Measurements from ENCODE around the gene ZCCHC24.

The ZCCHC24 gene

DNA sequence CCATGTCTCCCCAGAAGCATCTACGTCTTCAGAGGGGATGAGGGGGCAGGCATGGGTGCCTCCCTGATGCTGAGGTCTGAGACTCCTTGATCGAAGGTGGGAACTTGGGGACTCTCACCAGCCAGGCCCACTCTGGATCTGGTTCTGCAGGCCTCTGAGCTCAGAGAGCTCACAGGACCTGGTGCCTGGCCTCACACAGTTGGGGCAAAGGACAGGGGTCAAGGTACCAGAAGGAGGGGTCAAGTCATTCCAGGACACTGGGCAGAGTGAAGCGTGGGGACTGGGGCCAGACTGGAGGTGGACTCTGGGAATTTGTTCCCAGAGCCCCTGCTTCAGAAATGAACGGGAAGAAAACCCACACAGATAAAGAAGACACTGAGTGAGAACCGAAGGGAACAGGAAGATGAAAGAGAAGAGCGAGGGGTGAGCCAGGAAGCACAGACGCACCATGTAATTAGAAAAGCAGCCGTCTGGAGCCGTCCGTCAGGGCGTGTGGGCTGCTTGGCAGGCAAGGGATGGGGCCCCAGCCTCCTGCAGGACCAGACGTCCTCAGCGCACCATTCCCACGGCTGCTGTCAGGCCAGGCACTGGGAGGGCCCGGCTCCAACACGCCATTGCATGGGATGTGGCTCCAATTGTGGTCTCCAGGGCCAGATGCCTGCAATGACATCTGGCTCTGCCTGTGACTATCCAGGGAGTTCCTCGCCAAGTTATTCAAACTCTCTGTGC is 47.7 kb downstream of the ZCCHC24 start:
- DNase-seq (ENCODE audit: low read depth) = no peak

DNA sequence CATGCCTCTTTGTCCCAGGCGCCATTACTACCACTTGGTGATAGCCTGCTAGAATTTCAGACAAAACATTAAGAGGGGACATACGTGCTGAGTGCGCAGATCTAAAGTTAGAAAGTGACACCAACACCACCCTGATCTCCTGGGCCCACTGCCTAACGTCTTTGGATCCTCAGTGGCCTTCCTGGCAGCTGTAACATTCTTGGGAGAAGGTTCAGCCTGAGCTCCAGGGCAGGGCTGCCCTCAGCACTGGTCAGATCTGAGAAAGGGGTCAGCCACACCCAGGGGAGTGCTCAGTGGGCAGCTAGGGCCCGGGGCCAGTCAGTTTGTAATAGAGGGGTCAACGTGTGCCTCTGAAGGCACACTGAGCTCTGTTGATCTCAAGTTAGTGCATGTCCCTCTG is 48.4 kb downstream of the ZCCHC24 start:
- no peak for DNase-seq (ENCODE audit: low read depth)

DNA sequence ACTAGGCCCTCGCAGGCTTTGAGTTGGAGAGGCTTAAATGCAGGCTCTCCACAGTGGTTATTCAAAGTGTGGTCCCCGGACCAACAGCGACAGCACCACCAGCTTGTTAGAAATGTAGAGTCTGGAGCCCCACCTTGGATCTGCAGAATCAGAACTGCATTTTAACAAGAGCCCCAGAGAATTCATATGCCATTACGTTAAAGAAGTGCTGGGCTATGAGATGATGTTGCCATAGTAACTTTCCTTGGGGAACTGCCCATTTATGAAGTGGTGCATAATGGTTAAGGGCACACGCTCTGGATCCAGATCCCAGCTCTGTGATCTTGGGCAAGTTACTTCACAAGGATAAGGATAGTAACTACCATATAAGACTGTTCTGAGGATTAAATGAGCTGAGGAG is 48.9 kb downstream of the ZCCHC24 start:
- no peak for DNase-seq (ENCODE audit: low read depth)

DNA sequence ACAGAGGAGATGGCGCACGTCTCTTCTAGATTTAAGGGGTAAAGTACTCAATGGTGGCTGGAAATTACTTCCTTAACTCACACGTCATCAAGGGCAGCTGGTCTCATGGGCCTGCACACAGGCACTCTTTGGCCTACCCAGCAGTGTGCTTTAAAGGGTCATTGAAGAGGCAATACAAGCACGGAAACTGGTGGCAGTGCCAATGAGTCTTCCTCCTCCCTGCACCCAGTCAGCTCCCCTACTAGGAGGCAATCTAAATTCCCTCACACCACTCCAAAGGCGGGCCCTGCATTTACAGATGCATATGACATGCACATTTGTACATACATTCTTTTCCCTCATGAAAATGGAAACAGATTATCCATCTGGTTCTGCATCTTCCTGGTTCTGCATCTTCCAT is 50.8 kb downstream of the ZCCHC24 start:
- DNase-seq (ENCODE audit: low read depth) = no peak

DNA sequence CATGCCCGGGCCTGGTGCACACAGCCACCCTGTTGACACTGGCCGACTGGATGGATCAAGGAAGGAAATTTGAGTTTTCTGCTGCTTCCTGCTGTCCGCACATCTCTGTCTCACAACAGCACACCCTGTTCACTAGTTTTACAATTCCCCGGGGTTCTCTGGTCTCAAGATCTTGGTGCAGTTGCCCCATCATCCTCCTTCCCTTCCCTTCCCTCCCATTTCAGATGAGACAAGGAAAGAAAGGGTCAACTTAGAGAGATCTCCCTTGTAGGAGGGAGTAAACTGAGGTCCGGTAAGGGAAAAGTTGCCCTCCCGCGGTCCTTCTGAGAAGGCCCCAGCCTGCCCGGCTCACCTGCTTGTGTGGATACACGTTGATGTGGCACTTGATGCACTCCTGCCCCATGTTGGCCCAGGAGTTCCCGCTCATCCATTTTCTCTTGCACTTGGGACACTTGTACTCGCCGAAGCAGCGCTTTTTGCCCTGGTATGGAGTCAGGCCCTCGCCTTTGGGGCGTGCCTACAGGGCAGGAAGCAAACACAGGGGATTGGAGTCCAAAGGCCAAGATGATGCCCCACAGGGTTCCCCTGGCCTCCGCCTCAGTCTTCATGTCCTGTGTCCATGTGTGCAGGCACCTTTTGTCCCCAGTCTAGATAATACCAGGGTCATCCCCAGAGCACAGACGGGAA is 51.4 kb downstream of the ZCCHC24 start:
- no peak for DNase-seq (ENCODE audit: low read depth)

DNA sequence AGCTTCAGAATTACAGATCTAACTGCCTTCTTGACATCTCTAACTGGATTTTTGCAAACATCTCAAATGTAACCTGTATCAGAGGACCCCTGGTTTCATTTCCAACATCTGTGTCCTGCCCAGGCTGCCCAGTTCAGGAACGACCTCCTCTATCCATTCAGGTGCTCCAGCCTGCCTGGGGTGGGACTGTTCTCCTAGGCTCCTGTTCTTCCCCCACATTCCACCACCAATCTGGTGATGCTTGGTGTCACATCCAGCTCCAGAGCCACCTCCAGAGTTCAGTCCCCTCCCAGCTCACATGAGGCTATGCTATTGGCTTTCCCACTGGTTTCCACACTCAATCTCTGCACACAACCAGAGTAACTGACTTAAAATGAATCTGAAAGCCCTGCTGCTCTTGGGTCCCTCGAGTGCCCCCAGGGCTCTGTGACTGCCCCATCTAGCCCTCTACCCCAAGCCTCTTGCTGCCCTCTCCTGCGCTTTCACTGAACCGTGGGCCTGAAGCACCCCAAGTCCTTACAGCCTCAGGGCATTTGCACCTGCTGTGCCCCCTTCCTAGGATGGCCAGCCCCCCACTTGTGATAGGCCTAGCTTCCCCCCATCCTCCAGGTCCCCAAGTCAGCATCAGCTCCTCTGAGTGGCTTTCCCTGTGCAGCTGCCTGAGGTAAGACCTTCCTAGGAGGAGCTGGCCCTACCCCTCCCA is 52.1 kb downstream of the ZCCHC24 start:
- no peak for DNase-seq (ENCODE audit: low read depth)

DNA sequence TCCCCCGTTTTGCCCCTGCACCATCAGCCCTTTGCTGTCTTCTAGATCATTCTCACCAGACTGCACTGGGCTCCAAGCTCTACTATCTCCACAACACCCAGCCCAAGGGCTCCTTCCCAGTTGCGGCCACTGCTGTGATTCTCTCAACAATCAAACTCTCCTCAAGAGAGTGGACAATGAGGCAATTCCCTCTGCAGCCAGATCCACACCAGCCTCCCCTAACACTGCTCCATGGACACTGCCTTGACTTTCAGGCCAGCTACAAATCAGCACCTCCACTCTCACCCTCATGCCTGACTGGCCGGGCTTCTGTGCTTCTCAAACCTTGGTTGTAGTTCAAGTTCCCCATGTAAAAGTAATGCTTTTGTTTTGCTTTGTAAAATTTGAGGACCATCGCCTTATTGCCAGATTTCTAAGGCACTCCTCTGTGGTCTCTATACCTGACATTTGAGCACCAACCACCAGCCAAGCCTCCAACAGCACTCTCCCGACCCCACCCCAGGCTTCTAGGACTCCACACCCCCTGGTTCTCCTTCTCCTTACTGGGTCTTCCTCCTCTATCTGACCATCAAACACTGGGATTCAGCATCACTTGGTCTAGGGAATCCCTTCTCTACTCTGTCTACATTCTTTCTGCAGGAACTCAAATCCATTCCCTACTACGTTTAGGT is 52.8 kb downstream of the ZCCHC24 start:
- no peak for DNase-seq (ENCODE audit: low read depth)

DNA sequence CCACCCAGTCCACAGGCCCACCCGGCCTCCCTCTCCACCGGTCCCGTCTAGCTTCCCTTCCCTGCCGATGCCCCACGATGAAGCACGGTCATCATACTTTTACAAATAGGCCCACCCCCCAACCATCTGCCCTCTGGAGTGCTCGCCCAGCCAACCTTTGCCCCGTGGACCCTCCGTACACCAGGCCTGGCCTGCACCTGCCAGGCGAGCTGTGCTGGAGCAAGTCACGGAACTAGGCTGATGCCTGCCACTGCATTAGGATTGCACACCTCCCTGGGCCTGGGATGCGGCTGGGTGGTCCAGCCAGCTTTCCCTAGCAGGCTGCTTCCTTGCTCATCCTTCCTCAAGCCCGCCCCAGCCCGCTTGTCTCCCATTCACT is 53.4 kb downstream of the ZCCHC24 start:
- DNase-seq (ENCODE audit: low read depth) = no peak

DNA sequence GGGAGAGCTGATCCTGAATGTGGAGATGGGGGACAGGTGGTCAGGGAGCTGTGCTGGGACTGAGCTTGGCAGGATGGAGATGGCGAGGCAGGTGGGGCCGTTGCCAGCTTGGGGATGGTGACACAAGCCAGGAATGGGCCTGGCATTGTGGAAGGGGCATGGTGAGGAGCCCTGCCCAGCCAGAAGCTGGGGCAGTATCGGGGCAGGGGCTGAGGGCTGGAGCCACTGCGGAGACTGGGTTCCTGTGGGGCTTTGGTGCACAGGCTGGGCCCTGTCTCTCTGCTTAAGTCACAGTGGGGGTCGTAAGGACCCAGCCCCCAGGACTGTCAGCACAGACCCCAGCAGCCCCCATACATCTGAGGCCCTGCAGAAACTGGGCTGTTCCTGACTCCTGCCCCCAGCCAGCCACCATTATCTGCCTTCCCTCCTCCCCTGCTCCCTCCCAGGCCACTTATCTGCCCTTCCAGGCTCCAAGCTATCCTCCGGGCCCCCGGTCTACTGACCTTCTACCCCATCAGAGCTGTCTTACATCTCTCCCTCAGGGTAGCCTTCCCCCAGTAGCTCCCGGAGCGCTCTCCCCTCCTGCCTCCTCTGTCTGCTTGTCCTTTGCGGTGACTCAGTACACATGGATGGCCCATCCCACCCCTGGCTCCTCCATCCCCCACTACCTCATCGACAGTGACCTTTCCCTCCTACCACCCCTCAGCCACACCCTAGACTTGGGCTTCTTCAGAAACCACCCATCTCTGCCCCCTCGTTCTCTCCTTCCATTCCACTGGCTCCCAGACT is 54.0 kb downstream of the ZCCHC24 start:
- DNase-seq (ENCODE audit: low read depth) = no peak

DNA sequence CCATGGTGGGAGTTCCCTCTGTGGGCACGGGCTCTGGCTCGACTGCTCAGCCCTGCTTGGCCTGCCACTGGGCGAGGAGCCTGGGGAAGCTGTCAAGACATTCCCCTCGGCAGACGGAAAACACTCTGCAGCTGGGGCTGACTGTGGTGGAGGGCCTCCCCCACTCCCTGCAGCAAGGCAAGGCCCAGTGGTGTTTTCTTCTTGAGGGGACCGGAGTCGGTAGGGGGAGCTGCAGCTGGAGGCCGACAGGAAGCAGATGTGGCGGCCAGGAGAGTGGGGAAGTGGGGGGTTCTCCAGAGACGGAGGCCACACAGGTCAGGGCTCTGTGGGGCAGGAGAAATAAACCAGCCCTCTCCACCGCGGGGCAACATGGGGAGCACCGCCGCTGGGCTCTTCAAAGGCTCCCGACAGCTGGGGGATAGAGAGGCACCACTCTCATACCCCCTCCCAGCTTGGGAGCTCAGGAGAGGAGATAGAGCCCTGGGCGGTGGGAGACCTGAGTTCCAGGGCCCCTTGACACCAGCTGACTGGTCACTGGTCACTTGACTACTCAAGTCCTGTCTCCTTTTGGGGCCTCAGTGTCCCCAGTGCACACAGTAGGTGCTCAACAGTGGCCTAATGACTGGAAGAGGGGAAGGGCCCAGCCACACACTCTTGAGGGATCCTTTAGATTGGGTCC is 54.7 kb downstream of the ZCCHC24 start:
- peak; percentile 69 for DNase-seq (ENCODE audit: low read depth)

DNA sequence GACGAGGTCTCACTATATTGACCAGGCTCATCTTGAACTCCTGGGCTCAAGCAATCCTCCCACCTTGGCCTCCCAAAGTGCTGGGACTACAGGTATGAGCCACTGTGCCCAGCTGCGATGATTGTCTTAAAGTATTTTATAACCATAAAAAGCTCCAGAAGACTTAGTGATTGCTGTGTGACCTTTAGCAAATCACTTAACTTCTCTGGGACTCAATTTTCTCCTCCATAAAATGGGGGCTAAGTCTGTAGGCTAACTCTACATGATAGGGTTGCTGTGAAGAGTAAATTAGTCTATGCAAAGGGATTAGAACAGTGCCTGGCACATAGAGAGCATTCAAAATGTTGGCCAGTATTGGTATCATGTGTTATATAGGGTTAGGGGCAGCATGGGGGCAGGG is 55.4 kb downstream of the ZCCHC24 start:
- no peak for DNase-seq (ENCODE audit: low read depth)

DNA sequence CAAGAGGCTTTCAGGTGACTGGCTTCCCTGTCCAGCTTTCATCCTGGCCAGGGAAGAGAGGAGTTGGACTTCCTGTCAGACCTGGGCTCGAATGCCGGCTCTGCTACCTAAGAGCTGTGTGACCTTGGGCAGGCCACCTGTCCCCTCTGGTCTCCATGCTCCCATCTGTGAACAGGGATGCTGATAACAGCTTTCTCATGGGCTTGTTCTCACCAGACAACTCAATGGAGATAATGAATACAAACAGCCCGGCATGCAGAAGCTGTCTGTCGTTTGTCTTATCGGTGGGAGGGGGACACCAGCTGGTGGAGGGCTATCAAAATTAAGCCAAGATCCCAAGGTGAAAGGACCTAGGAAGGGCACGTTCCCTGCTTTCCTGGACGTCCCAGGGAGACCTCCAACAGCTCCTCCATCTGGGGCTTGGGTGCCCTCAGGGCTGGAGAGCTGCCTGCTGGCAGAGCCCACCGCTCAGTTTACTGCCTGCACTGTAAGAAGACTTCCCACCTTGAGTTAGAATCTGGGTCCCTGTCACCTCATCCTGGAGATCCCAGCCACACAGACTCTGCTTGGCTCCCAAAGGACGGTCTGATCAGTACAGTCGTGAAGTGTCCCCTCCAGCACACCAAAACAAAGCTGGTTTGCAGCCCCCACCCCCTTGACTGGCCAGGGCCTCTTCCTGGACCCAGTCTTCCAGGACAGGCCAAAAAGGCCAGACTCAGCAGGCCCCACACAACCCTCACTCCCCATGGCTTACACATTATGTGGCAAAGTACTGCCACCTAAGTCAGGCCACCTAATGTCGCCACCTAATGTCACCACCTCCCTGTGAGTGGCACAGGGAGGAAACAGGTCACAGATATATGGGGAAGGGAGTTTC is 57.2 kb downstream of the ZCCHC24 start:
- DNase-seq (ENCODE audit: low read depth) = no peak

DNA sequence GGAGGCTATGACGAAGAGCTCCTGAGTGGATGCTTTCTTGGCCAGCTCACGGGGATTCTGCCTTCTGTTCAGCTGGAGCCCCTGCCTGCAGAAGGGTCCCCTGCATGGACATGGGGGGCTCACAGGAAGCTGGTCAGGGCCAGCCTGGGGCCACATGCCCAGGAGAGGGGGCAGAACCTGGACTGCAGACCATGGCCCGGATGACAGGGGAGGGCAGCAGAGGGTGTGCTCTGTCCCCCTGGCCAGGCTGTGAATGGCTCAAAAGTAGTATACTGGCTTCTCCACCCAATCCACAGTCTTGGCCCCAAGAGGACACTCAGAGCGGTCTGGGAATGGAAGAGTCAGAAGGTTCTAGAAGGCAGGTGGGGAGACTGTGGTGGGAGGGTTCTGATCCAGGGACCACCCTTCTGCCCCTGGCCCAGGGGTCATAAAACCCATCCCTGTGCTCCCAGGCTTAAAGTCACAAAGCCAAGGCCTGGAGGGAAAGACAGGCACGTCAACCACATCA is 57.9 kb downstream of the ZCCHC24 start:
- DNase-seq (ENCODE audit: low read depth) = no peak

DNA sequence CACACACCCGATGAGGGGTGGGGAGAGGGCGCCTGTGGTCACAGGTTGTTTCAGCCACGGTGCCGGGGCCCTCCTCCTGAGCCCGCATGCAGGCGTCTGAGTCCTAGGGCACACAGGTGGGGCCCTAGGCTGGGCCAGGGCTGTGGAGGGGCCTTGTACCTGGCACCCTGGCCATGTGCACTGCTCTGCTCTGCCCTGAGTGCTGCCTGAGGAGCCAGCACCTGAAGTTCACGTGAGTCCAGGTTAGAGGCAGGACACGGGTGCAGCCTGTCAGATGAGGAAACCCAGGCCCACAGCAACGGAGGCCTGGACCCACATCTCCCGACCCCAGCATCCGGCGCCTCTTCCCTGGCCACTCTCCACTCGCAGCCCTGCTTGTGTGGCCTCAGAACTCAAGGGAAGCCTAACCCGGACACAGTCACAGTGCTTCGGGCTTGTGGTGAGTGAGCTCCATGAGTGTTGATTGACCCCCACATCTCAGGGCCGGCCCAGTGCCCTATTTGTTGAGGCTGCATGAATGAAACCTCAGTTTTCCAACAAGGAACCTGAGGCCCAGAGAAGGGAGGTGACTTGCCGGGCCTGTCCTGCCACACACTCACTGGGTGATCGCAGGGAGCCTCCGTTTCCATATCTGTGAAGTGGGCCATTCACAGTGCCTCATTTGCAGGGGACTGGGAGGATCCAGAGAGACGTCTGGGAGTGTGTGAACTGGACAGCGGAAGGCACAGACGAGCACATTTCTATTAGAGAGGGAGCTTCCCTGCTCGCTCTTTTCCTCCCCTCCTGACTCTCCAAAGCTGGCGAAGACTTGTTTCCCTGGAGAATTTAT is 58.6 kb downstream of the ZCCHC24 start:
- DNase-seq (ENCODE audit: low read depth) = no peak

DNA sequence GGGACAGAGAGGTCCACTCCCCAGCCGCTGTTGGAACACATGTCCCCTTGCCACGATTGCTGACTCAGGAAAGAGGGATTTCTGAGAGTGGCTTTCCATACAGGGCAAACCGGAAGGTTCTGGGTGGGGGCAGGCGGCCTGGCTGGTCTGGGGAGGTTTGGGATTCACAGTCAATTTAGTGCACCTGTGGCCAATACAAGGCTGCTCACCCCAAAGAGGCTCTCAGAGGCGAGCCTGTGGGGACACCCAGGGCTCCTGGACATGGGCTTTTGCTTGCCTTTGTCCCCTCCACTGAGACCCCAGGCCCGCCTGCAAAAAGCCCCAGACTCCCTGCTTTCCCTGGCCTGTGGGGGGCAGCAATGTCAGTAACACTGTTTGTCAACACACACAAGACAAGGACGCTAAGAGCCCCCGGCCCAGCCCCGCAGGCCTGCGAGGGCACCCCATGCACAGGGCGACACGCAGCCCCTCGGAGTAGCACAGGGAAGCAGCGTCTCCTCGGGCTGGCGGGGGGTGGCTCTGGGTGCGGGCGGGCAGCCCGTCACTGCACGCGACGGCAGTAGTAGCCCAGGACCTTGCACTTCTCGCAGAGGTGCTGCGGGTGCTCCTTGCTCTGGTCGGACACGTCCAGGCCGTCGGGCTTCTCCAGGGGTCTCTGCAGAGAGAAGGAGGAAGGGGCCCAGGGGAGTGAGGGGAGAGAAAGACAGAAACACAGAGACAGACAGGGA is 59.5 kb downstream of the ZCCHC24 start:
- no peak for DNase-seq (ENCODE audit: low read depth)

DNA sequence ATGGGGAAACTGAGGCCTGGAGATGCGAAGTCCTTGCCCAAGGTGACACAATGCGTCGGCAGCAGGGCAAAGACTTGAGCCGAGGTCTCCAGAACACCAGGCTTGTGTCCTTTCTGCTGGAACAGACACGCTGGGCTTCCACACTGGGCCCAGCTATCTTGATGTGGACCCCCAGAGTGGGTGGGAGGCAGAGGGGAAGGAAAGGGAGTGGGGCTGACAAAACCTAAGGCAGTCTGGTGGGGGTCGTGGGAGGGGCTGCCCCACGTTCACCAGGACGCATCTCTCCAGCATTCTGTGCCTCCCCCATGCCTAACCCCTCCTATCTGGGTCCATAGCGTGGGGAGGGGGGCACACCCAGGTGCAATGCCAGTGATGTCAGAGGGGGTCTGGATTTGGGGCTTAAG is 60.0 kb downstream of the ZCCHC24 start:
- DNase-seq (ENCODE audit: low read depth) = no peak

DNA sequence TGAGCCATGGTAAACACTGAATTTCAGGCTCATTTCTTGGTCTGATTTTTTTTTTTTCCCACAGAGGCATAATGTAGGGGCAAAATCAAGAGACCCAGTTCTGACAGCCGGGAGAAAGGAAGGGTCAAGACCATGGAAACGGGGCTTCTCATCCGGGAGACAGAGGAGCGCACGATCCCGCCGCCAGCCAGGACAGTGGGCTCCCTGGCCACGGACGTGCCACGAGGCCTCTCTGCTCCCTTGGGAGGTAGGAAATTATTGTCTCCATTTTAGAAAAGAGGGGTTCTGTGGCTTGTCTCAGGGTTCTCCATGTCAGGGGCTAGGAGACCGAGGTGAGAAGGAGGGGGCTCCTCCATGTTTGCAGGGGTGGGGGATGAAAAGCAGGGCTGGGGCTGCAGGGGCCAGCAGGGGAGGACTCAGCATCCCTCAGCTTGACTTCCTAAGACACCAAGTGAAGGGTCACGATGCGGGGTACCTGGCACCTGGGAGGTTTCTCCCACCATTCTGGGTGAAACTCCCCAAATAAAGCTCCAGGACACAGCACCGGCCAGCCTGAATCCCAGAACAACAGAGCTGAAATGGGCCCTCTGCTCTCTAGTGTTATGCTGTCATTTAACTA is 60.5 kb downstream of the ZCCHC24 start:
- no peak for DNase-seq (ENCODE audit: low read depth)

DNA sequence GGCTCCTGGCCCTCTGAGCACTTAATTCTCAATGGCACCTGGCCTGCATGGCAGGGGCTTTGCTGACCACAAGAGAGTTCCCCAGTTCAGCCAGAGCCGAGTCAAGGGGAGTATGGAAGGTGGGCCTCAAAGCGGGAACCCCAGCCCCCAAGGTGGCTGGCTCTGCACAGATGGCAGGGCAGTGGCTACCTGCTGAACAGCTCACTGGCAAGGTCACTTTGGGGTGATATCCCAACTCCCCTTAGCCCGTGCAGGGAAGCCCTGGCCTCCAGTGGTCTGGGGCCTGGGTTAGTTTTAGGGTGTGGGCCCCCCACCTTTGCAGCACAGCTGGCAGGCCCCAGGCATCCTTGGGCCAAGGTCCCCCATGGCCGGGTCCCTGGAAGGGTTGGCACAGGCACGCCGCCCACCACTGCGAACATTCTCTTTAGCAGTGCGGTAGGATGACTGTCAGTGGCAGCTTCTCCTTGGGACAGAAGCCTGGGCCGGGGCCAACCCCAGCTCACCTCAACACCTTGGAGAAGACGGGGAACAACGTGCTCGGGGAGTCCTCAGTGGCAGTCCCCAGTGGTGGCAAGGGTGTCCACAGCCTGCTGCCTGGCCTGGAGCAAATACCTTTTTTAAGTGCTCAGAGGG is 61.3 kb downstream of the ZCCHC24 start:
- DNase-seq (ENCODE audit: low read depth) = no peak

All from CMK (cell line).